Measurements from ENCODE around the gene LINC00305. TPM values are rescaled to one million over a fixed set of nuclear protein-coding genes. Genes with fewer than 3 reads are reported as not detected.

The LINC00305 gene
- not detected in 2 replicates for total RNA-seq

GRCh38 chr18:64148988-64149387, at the start of gene LINC00305:
Gene LINC00305 (minus strand): TSS chr18:64149088.

Other genes starting within 250 kb of the LINC00305 start
- 1.7 TPM in 1 of 2 replicates, not detected in the other for gene SERPINB10, start 241.1 kb downstream of the LINC00305 start, total RNA-seq
- gene HMSD, start 199.8 kb downstream of the LINC00305 start, total RNA-seq = 0.45 and 0.50 TPM in 2 replicates
- gene SERPINB8, start 179.0 kb downstream of the LINC00305 start, total RNA-seq = 6.6 and 7.4 TPM in 2 replicates

Measured in bronchus fibroblast of lung (primary cell).